GM21360 (cell line): Measurements from ENCODE around the gene FOCAD.

Experiments
- ATAC-seq: cut with Tn5 transposase; IDR thresholded peaks from one replicate; pipeline ENCODE4 v1.9.1; 2021; ENCODE audit warnings: mild to moderate bottlenecking, moderate library complexity; ENCODE audit not compliant: unreplicated experiment

FOCAD gene

GRCh38 chr9:20788526-20789451, 104.7 kb downstream of the FOCAD start:
- ATAC-seq = no peak

GRCh38 chr9:20790721-20791120, 106.7 kb downstream of the FOCAD start:
- no peak for ATAC-seq

DNA sequence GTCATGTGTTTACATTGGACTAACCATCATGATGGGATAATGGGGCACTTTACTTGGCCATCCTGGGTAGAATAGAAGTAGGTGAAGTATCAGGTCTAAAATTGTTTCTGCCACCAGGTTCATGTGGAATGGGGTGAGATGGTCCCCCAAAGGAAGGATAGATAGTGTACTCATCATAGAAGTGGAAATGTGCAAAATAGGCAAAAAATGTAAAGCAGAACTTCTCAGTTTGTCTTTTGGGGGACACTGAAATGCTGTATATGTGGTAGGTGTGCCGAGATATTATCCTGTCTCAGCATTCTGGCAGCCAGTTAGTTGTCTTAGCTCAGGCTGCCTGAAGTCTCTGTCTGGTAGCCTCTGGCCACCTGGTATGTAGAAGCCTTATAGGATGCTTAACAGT, 107.6 kb downstream of the FOCAD start:
- ATAC-seq = no peak

DNA sequence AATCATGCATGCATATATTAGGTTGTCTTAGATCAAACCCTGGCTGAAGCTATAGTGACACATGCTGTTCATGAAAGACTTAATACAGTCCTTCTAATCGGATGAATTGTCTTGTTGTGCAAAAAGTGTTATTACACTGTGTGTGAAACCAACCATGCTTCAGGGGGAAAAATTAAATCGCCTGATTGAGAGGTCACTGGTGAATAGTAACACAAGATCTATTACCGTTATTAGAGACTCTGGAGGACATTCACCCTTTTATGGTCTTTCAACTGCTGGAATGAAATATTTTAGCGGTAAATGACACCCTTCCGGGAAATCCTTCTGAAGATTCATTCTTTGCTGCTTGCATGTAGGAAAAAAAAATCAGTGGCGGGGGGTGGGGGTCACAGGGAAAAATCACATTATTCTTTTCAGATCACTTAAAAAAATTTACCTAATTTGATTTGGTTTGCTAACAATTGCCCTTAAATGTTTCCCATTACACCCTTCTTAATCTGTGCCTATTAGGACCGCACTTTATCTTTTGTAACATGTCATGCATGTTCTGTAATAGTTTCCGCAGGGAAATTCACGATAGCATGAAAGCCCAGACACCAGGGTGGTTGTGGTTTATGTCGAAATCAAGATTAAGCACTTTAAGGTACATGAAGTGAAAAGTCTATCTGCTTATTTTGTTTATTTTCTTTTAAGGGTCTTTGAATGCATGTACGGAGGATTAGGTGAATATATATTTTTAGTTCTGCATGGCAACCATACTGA, 120.6 kb downstream of the FOCAD start:
- ATAC-seq = no peak

GRCh38 chr9:20805766-20806165, 121.7 kb downstream of the FOCAD start:
- ATAC-seq = no peak

DNA sequence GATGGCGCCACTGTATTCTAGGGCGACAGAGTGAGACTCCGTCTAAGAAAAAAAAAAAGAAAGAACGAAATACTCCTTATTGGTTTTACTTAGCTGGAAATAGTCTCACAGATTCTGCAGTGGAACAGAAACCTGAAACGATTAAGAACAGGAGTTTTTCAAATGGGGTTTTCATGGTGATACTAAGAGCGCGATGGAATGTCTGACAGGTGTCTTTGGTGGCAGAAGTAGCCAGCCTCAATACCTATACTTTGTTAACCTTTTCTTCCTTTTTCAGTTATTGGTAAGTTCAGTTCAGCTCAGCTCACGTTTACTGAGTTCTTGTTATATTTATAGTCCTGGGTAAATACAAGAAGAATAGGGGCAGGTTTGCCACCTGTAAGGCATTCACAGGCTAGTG, 123.9 kb downstream of the FOCAD start:
- no peak for ATAC-seq

DNA sequence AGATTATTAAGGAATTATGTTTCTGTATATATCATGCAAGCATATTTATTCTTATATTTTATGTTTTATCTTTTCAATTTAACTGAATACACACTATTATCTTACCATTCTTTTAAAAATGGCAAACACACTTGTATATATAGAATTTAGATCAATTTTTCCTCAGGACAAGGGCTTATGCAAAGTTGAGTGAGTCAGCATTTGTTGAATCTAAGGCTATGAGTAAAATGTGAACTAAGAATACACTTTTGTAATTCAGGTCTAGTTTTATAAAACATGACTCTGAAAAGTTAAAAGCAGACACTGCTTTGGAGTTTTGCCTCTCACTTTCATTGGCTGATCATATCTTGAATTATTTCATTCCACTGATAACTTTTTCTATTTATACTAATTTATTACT, 127.8 kb downstream of the FOCAD start:
- ATAC-seq = no peak

DNA sequence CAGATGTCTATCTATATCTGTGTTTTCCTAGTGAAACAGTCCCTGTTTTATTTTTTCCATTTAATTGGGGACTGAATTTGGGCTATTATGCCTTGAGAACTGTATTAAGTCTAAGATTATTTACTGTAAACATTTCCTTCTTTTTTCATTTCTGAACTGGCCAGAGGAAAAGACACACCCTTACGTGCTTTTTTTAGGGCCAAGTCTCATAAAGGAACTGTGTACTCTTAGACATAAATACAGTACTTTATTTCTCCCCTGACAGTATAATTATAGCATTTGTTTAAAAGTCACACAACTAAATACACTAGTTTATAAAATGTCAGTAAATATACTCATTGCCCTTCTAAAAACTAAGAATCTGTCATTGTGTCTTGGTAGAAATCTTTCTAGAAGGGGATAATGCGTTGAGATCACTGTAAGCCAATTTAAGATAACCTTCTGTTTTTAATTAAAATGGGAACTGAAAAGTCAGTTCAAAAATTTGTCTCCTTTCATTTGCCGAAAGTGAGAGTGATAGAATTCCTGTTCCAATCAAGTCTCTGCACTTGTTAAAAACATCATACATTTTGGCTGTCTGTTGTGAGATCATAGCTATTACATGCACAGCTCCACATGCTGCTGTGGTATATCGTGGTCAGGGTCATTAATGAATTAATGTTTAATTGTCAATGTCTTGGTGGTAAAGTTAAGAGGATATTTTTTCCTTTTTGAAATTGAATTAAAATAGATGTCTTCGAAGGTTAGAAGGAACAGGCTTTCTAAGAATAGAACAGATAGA, 132.1 kb downstream of the FOCAD start:
- no peak for ATAC-seq

DNA sequence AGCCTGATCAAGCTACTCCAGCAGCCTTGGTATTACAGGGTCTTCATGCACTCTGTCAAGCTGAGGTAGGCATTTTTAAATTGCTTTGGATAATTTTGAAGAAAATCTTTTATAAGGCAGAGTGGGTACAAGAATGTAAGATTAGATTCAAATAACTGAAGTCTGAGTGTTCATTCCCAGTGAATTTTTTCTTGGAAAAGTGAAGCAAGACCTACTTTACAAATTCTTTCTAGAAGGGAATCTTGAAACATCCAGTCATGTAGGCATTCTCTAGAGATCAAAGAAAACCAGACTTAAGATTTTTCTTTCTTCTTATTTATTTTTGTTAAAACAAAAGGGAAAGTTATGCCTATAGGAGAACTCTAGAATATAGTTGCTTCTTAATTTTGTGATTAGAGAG, 139.0 kb downstream of the FOCAD start:
- ATAC-seq = no peak

- no peak for ATAC-seq
Observed at GRCh38 chr9:20831028-20831427, 147.0 kb downstream of the FOCAD start.

DNA sequence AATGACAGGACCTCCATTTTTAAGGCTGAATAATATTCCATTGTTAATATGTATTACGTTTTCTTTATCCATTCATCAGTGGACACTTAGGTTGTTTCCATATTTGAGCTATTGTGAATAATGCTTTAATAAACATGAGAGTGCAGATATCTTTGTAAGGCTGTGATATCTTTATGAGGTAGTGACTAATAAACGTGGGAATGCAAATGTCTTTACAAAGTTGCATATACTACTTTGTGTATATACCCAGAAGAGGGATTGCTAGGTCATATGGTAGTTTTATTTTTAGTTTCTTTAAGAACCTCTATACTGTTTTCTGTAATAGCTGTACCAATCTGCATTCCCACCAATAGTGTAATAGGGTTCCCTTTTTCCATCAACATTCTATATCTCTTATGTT, 148.7 kb downstream of the FOCAD start:
- no peak for ATAC-seq

DNA sequence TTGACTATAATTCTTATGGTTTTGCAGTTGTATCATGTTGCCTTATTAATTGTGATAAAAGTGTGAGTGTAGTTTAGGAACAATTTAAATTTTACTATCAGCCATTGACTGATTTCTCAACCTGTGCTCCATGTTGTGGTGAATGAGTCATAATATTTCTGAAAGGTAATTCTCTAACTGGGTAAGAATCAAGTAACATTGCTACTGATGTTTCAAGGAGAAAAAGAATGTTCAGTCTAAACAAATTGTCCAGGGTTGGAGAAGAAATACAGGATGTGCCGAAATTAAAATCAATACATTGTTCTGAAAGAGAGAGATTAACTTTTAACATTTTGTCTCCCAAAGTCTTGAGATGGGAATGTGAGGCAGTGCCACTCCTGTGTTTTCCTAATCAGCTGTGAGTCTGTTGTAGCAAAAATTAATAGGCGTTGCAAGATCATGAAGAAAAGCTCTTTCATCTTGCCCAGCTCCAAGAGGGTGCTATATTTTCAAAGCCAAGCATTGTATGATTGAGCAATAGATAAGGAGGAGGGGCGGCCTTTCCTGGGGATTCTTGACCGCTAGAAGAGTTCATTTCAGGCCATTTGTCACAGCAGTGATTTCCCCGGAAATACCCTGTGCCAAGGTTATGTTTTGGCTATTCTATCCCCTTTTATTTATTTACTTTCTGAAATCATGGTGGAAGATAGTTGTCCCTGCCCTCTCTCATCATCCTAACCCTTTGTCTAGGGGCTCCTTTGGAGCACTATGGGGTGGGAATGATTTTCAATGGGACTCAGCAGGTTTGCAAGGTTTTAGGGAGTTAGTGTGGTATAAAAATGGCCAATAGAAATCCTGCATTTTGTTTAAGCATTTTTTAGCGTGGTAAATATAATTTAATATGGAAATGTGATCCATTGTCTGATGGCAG, 151.6 kb downstream of the FOCAD start:
- ATAC-seq = no peak

DNA sequence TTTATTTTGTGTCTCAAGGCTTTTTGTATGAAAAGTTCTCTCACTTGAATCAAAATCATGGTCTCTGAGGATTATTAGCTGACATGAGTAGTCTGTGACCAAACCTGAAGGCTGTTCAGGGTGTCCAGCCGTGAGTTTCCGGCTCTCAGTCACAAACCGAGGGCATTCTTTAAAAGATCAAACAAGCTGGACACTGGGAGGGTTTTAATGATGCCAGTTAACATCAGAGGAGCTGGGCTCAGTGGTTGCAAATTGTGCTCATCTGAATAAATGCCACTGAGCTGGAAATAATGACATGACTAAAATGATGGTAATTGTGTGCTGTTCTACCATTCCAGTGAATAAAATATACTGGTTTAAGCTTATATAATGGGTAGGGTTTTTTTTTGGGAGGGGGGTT, 153.1 kb downstream of the FOCAD start:
- ATAC-seq = no peak

DNA sequence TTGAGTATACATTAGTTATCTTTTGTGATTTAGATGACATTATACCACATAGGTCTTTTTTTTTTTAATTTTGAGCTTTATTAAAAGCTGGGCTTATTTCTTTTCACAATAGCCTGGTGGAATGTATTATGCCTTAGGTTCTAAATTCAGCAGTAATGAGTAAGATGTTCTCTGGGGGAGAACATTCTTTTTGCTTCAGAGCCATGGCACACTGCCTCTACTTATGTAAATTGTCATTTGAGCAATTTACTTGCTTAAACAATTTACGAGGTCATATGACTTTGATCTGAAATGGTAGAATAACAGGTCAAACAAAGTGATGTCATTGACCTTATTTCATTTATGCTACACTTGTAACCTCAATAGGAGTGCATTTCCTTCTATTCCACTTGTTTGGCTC, 154.2 kb downstream of the FOCAD start:
- no peak for ATAC-seq

- no peak for ATAC-seq
Observed at GRCh38 chr9:20844916-20845315, 160.9 kb downstream of the FOCAD start.

DNA sequence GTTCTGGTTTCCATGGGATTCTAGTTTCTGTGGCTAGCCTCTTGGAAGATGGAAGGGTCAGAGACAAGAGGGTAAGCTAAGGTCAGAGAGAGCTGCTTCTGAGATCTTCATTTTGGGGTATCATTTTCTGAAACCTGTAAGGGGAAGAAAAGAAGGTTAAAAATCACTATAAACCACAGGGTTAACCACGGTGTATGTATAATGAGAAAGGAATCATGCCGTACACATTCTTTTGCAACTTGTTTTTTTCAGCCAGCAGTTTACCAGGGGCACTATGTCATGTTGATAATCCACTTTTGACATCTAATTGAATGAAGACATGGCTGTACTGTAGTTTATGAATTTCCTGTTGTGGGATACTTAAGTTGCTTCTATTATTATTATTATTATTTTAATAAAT, 164.4 kb downstream of the FOCAD start:
- no peak for ATAC-seq

DNA sequence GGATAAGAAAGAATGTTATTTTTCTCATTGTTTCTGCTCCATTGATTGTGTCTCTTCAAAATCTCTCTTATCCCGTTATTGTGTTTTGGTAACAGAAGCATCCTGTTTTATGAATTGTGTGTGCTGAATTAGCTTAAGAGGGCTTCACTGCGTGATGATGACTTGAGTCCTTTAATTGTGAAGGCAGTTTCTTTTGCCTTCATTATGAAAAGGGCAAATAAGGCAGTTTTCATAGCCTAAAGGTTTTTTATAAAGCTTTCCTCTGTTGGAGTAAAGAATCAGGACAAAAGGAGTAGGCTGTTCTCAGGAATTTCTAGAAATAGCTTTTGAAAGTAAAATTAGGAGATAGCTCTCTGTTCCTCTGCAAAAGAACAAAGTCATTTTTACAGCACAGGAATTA, 169.8 kb downstream of the FOCAD start:
- ATAC-seq = no peak

- no peak for ATAC-seq
Observed at GRCh38 chr9:20854444-20854843, 170.4 kb downstream of the FOCAD start.

- no peak for ATAC-seq
Observed at GRCh38 chr9:20863945-20864344, 179.9 kb downstream of the FOCAD start.

DNA sequence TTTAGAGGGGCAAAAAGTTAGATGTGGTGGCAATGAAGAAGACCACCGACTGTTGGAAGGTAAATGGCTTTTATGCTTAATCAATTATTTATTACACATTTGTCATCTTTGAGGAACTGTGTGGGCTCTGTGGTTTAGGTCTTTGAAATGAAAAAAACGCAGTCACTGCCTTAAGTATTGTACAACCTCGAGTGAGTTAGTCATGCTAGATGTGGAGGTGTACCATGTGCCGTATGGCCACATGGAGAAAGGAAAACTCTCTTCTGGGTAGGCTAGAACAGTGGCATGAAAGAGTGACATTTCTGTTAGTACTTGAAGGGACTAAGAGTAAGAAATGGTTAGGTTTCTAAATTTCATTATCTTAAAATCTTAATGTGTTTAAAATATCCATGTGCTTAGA, 181.3 kb downstream of the FOCAD start:
- no peak for ATAC-seq
